ENCODE measurements around the gene TYK2.
"Not testable (repeated sequence)": the region's sequence is repeated elsewhere in the genome, so short reads cannot be mapped to it uniquely, and the experiment has no call there.

Gene TYK2

DNA sequence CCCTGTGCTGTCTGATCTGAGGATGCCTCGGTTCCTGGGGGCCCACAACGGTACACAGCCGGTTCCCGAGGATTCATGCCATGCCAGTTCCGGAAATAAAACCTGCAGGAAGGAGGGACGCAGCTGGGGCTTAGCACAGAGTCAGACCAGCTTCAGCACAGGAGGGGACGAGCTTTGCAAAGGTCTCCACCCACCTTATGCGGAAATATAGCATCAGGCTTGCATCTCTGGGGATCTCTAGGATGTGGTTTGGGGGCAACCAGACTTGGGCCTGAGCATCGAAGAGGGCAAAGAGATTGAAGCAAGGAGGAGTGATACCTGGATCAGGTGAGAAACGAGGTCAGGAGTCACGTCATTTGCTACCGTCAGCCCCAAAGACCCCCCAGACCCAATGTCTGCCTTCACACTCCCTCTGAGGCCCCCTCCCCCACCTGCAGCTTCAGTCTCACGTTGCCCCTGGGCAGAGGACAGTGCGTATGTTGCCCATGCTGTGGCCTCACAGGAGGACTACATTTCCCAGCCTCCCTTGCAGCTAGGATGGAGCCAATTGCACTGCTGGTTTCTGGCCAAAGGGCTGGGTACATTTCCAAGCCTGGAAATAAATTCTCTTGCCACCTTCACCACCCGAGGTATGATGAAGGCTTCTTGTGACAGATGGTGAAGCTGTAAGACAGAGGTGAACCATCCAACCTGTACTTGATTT, 12.1 kb downstream of the TYK2 start:
- DNase-seq, result no peak

DNA sequence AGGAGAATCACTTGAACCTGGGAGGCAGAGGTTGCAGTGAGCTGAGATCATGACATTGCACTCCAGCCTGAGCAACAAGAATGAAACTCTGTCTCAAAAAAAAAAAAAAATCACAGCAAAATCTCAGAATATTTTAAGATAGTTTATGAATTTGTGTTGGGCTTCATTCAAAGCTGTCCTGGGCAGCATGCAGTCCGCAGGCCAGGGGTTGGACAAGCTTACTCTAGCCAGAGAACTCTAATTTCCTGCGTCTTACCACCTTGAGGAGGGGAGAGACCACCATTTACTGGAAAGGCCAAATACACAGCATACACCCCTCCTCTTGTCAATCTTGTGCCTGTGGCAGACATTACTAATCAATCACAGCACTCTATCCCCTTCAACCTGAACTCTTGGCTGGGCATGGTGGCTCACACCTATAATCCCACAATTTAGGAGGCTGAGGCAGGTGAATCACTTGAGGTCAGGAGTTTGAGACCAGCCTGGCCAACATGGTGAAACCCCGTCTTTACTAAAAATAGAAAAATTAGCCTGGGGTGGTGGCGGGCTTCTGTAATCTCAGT, 13.3 kb downstream of the TYK2 start:
- not testable (repeated sequence) for DNase-seq

DNA sequence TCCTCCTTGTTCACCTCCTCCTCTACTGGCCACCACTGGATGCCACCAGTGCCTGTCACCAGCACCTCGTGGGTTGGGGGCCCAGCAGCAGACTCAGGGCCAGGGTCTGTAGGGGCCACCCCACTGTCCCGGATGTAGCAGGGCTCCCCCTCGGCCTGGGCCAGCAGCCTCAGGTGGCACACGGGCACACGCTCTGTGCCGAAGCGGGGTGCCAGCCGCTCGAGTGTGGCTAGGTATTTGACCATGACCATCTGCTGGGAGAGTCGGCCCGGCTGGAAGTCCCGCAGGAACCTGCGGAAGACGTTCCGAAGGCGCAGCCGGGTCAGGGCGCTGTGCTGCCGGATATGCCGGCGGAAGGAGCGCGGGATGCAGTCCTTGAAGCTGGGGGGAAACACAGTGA, 14.9 kb downstream of the TYK2 start:
- DNase-seq, result no peak

DNA sequence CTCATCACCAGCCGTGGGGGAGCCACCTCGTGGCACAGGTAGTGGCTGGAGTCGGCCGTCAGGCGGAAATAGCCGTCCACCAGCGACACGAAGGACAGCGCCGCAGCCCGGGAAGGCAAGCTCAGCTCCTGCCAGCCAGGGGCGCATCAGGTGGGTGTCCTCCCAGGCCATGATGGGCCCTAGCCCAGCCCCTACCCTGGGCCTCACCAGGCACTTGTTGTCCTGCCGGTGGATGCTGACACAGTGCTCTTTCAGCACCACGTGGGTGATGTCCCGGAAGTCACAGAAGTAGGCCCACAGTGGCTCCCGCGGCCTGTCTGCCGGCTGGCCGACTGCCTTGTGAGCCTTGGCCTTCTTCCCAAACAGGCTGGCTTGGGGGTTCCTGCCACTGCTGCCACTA, 15.7 kb downstream of the TYK2 start:
- DNase-seq, result no peak

DNA sequence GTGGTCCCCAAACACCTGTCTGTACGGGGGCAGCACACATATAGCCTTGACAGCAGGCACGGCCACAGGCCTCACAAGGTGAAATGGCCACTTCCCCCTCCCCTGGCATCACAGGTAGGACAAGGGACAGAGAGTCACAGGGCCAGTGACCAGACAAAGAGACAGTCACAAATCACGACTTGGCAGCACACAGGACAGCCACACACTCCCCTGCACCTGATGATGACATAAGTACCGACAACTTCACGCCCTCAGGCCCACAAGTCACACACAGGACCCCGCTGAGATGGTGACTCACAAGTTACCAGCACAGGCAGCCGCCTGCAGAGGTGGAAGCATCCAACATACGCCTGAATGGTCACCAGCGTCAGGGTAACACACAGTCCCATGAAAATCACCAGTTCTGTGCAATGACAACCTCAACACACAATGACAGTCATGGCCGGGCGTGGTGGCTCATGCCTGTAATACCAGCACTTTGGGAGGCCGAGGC, 16.5 kb downstream of the TYK2 start:
- no peak for DNase-seq

DNA sequence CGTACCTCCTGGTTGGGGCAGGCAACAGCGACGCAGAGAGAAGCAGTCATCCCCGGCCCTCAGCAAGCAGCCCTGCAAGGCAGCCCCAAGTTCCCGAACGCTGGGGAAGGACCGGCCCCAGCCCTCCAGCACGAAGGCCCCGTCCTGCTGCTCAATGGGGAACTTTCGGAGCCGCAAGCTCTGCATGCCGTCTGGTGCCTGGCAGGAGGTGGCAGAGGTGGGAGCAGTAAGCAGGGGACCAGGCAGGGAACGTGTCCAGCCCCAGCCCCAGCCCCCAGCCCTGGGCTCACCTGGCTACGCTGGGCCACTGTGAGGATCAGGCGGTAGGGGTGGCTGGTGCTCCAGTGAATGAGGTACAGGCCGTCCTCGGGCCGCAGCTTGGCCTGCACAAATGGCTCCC, 18.1 kb downstream of the TYK2 start:
- DNase-seq, result no peak

DNA sequence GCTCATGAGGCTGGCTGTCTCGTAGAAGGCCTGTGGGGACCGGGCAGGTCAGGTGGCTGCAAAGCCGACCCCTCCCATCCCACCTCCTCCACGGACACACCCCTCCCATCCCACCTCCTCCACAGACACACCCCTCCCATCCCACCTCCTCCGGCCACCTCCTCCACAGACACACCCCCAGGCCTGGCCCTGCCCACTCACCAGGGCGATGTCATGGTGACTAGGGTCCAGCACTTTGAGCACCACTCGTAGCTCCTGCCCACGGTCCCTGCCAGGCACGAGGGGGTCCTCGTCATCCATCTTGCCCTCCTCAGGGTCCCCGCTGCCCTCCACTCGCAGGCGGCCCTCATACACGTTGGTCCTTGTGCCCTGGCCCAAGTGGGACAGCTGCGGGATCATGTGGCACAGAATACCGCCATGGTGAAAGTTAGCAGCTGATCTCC, 18.8 kb downstream of the TYK2 start:
- no peak for DNase-seq

DNA sequence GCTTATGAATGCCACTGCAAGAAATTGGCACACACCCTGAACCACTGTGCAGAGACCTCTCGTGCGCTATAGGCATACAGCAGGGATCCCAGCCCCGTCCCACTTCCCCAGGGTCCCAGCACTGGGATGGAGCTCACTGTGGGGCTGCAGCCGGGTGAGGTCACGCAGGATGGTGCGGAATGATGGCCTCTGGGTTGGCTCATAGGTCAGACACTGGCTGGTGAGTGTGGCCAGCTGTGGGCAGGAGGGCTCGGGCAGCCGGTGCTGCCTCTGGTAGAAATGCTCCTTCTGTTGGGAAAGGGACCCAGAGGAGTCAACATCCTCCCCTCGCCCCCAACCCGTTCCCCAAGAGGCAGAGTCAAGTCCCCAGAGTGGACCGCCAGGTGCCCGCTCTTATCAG, 23.9 kb downstream of the TYK2 start:
- no peak for DNase-seq

DNA sequence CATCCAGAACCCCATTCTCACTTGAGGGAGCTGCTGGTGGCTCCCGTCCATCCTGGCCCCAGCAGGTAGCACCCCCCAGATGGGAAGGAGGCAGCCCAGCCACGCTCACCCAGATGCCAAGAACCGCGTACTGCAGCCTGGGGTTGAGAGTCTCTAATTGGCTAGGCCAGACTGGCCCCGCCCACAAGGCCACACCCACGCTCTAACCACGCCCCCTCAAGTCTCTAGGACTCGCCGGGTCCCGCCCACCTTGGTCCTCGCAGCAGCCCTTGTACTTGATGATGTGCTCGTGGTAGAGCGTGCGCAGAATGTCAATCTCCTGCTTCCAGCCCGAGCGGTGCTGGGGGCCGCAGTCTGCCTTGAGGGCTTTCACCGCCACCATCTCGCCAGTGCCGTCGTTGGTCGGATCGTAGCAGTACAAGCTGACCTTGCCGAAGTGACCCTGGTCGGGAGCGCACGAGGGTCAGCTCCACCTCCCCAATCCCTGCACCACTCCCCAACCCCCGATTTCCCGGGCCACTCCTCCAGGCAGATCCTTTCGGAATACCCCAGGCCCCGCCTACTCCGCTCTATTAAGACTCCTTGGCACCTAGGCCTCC, 26.5 kb downstream of the TYK2 start:
- no peak for DNase-seq

DNA sequence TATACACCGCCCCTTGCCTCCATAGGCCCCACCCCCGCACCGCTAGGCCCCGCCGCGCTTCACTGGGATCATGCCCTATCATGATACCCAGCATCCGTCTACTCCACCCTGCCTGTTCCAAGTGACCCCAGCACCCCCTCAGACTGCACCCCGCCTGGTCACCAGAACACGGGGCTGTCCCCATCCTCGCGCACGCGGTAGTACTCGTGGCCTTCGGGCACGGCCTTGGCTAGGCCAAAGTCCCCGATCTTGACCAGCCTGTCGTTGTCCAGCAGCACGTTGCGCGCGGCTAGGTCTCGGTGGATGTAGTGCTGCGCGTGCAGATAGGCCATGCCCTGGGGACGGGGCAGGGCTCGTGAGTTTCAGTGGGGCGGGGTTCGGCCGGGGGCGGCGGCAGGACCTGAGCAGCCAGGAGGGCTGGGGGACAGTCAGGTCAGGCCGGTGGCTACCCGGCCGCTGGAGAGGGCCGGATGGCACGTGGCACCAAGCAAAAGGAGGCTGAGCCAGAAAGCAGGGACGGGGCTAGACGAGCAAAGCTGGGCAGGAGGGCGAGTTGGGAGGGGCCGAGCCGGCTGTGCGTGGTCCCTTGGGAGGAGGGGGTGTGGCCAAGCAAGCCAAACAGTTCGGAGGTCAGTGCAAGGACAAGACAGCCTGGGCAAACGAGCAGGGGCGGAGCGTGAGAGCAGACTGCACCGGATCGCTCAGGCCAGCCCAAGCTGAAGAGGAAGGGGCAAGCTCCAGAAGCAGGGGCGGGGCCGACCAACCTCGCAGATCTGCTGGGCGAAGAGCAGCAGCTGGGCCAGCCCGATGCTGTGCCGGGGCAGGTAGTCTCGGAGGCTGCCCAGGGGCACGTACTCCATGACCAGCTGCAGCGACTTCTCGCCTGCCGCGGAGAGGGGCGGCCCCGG, 27.4 kb downstream of the TYK2 start:
- no peak for DNase-seq

DNA sequence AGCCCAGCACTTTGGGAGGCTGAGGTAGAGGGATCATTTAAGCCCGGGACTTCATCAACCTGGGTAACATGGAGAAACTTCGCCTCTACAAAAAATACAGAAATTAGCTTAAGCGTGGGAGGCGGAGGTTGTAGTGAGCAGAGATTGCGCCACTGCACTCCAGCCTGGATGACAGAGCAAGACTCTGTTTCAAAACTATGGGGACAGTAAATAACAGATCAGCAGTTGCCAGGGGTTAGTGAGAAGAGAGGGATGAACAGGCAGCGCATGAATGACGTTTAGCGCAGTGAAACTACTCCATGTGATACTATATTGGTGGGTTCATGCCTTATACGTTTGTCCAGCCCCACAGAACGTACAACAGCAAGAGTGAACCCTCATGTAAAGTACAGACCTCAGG, 33.9 kb downstream of the TYK2 start:
- no peak for DNase-seq

DNA sequence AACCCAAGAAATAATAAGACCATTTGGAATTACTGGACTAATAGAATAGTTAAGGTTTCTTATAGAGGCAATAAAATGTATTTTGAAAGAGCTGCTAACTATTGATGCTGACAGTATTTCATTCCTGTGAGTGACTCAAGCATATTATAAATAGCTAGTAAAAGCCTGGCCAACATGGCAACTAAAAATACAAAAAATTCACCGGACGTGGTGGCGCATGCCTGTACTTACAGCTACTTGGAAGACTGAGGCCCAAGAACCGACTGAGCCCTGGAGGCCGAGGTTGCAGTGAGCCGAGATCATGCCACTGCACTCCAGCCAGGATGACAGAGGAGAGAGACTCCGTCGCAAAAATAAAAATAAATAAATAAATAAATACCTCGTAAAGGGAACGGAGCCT, 35.6 kb downstream of the TYK2 start:
- DNase-seq, result no peak

DNA sequence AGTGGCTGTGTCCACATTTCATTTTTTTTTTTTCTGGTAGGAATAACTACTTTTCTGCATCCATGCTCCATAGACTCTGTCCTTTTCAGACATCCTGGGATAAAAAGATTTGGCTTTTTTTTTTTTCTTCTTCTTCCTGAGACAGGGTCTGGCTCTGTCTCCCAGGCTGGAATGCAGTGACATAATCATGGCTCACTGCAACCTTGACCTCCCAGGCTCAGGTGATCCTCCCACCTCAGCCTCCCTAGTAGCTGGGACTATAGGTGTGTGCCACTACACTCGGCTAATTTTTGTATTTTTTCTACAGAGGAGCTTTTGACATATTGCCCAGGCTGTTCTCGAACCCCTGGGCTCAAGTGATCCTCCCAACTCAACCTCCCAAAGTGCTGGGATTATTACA, 36.9 kb downstream of the TYK2 start:
- no peak for DNase-seq

DNA sequence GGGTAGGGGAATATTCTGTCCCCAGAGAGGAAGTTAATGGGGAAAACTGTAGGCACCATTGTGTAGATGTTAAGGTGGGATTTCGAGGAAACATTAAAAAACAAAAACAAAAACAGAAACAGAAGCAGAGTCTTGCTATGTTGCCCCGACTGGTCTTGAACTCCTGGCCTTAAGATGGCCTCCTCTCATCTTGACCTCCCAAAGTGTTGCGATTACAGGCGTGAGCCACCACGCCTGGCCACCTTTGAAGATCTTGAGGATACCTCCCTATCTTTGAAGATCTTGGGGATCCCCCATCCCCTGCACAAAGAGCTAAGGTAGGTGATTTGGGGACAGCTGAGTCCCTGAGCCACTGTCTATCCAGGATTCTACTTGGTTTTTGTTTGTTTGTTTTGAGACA, 40.4 kb downstream of the TYK2 start:
- no peak for DNase-seq

DNA sequence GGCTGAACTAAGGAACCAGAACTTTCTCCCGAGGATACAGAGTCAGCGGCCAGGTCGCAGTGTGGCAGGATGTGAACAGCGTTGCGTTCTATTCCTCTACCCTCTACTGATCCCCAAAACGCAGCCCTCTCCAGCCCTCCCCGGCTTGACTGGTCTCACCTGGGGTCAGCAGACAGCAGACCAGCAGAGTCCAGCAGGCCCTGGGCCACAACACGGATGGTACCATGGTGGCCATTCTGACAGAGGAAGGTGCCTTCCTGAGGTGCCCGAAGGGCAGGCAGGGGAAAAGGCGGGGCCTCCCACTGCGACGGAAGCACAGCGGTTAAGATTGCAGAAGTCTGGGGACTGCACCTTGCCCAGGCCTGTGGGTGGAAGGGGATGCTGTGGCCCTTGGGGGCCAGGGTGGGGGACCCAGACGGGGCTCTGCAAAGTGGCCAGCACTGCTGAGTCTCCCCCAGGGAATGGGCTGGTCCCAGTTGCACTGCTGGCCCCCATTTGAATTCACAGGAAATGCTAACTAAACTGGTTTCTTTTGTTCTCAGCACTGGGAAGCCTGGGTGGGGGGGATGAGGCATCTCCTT, 40.9 kb downstream of the TYK2 start, which contains the start of gene ICAM3:
Gene ICAM3, minus strand, starts transcription at position 245 of the 581 bp plus-strand sequence. Its CDS starts 10 bp downstream, at position 235.
- no peak for DNase-seq

DNA sequence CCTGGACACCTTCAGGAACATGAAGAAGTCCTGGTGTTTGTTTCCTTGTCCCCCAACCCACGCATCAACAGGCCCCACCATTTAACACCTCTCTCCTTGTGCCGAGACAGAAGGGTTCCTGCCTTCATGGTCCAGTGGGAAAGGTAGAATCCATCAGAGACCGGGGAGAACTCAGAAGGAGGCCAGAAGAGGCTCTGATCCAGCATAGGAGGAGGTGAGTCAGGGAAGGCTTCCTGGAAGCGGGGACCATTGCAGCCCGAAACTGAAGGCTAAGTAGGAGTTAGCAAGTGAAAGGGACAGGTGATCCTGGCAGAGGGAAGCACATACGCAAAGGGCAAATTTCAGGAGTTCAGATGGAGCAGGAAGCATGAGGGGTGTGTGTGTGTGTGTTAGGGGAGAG, 41.4 kb downstream of the TYK2 start:
- DNase-seq, result no peak

DNA sequence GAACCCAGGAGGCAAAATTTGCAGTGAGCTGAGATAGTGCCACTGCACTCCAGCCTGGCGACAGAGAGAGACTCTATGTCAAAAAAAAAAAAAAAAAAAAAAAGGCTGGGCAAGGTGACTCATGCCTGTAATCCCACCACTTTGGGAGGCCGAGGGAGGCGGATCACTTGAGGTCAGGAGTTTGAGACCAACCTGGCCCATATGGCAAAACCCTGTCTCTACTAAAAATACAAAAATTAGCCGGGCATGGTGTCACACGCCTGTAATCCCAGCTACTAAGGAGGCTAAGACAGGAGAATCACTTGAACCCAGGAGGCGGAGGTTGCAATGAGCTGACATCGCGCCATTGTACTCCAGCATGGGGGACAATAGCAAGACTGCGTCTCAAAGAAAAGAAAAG, 43.6 kb downstream of the TYK2 start:
- not testable (repeated sequence) for DNase-seq

DNA sequence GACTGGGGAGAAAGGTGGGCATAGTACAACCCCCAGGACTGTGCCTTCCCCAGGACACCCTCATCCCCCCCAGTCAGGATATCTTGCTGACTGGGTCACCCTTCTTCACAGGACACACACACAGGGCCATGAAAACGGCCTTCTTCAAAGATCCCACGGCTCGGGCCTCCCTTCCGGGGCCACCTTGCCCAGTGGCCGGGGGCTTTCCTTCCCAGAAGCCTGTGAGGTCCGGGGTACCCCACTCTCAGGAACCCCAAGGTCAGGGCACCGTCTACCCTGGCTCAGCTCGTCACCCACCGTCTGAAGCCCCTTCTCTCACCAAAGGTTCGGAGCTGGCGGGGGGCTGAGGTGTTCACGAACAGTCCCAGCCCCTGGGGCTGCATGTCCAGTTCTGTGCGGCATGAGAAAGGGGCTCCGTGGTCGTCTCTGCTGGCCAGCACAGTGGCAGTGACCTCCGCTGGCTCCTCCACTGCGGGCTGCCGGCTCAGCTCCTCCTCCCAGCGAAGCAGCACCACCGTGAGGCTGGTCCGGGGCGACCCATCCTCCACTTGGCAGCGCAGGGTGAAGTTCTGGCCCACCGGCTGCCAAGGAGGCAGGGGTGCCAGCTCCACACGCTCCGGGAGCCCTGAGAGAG, 44.9 kb downstream of the TYK2 start:
- no peak for DNase-seq

DNA sequence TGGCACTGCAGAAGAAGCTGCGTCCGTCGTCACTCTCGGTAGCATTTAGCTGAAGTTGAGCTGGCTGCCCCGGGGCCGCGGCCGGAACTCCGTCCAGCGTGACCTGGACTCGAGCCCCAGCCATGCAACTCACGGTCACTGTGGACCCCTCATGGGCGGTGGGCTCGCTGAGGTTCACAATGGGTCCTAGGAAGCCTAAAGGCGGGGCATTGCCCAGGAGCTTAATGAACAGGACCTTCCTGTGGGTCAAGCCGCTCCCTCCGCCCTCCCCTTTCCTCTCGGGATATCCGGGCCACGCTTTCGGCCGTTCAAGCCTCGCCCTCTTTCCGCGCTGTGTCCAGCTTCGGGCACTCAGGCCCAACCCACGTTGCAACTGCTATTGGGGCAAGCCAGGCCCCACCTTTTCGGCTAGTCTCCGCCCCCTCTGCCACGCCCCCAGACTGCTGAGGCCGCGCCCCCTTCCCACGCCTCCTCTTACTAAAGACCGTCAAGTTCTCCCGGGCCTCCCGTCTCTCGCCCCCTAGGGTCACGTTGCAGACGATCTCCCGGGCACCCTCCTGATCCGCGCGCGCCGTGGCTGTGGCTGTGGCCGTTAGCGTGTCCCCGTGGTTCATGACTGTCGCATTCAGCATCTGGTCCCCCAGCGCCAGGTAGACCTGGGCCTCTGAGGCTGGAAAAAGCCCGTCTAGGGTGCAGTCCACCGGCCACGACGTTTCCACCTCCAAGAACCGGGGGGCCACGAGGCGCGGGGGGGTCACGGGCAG, 45.6 kb downstream of the TYK2 start:
- DNase-seq, result peak; percentile 89

DNA sequence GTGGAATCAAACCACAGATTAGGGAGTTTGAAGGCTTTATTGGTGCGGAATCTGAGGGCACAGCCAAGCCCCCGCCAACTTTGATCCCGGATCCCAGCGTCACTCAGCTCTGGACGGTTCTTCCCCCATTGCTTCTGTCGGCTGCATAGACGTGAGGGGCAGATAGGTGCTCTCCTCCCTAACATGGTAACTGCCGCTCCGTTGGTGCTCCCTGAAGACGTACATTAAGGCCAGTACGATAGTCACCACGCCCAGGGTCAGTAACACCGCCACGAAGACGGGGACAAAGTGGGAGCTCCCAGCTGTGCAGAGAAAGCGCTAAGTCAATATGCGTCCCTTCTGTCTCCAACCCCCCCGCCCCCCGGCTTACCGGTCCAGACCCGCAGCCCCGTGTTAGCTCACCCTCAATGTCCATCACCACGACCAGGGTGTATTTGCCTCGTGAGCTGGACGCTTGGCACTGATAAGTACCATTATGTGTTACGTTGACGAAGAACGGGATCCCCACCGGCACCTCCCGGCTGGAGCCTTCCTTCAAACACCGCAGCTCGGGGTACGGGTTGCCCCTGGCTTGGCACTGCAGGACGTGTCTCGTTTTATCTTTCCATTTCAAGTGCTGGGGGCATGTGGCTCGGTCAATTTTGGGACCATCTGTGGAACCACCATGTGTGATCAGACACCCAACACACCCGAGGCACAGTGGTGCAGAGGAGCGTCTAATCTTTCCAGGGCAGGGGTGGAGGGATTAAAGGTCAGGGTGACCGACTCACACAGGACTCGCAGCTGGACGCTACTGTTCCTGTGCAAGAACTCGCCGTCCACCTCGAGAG, 46.4 kb downstream of the TYK2 start:
- peak; percentile 74 for DNase-seq
